Right lobe of liver (tissue), 6 donors: ENCODE results near the gene KCNK17. TPM values are rescaled to one million over a fixed set of nuclear protein-coding genes. Genes with fewer than 3 reads are reported as not detected.
"Not testable (repeated sequence)": the region's sequence is repeated elsewhere in the genome, so short reads cannot be mapped to it uniquely, and the experiment has no call there.

ENCODE experiments used
- ATAC-seq, 4 donors: fragments of 200-7000 bp; cut with Tn5 transposase; one replicate each; pipeline ENCODE4 v1.9.1; 2020; ENCODE audit warnings: mild to moderate bottlenecking in 4 of 4, moderate library complexity in 4 of 4
- DNase-seq, 3 donors: peaks; one replicate each; pipeline ENCODE4 v3.0.0-alpha.2; 2020
- H3K27ac ChIP-seq, 3 donors: fragments of 200-600 bp; one replicate each; pipeline ENCODE4 v1.8.0; 2022
- H3K27me3 ChIP-seq, 2 donors: fragments of 200-600 bp; one replicate each; pipeline ENCODE4 v1.8.0; 2022
- H3K36me3 ChIP-seq, 4 donors: fragments of 200-600 bp; sonication (generic) in 1 of 4; one replicate each; pipeline versions ENCODE4 v1.5.1 to v1.8.0; 2017 to 2022; ENCODE audit warnings: control low read depth in 1 of 4
- H3K4me1 ChIP-seq, 4 donors: fragments of 200-600 bp; sonication (generic) in 1 of 4; one replicate each; pipeline versions ENCODE4 v1.5.1 to v1.8.0; 2017 to 2022; ENCODE audit warnings: control low read depth in 1 of 4
- H3K4me3 ChIP-seq, 3 donors: fragments of 200-600 bp; one replicate each; pipeline ENCODE4 v1.8.0; 2022
- H3K9me3 ChIP-seq, 4 donors: fragments of 200-600 bp; sonication (generic) in 1 of 4; one replicate each; pipeline versions ENCODE4 v1.5.1 to v1.8.0; 2017 to 2022; ENCODE audit warnings: control low read depth in 1 of 4
- POLR2A ChIP-seq: fragments of 450-650 bp; IDR thresholded peaks from one replicate; pipeline ENCODE4 v1.6.1; 2017; ENCODE audit warnings: antibody characterized with exemption, mild to moderate bottlenecking
- WGBS: methylation state at CpG from one replicate; pipeline ENCODE4 v1.1.6; 2018; ENCODE audit warnings: low coverage, low lambda C conversion rate; ENCODE audit not compliant: insufficient coverage; ENCODE audit errors: missing lambda C conversion rate; 5-methylcytosine and 5-hydroxymethylcytosine counted together
- intact Hi-C, 2 donors: fragments of 100-400 bp; cut with DNase I; formaldehyde crosslinking; loops; one replicate each; pipeline versions ENCODE4 v1.11.2 to v1.14.1; 2022
- total RNA-seq, 6 experiments: library from RNA; depleted of rRNA in 2 of 6; stranded (reverse); fragments of >200 nt in 2 of 6; fragmentation: NEBNext Ultra II Directional in 3 of 6; extraction: Animal tissue kit (Norgen Biotek cat#: 25700) in 3 of 6; gene quantifications; one replicate each; pipeline versions ENCODE4 v1.1.0 to v1.2.4, GENCODE V29; 2016 to 2023
- TF ChIP-seq, protein P1 (sequence below), 4 donors: fragments of 200-600 bp in 3 of 4; fragments of 450-650 bp in 1 of 4; IDR thresholded peaks; one replicate each; pipeline versions ENCODE4 v1.5.1 to v1.8.0; 2016 to 2022; ENCODE audit warnings: antibody characterized with exemption in 4 of 4, mild to moderate bottlenecking in 2 of 4
- donor health status: DM: no; HTN: yes; CAD: no.
- donor health status: DM: no; HTN: no; CAD: no.
- donor health status: DM: no; HTN: no; CAD: no.
- donor health status: DM: no; HTN: yes; CAD: no.
- donor health status: DM: no; HTN: yes; CAD: no.

The KCNK17 gene
- total RNA-seq, 6 experiments from 2014 or later = 0.31 to 0.77 (median 0.39) TPM; not detected in 1

DNA sequence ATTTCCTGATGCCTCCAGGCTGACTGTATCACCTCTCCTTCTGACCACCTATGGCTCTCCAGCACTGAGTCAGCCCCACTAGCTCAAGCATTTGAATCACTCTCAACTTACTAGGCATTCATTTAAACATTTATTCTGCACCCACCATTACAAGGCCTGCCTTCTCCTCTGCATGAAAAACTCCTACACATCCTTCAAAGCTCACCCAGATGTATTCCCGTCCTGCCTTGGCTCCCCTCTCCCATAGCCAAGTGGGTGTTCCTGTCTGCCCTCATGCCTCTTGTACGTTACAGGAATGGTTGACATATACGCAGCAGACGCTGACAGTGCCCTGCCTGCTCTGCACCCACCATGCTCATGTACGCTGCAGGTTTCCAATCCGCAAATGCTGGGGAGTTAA, 21.6 kb downstream of the KCNK17 start:
- H3K4me3 ChIP-seq = no peak overlapping the region
- 78% methylated on average over 5 of the region's 6 CpGs for WGBS
- H3K36me3 ChIP-seq = no peaks in the 10 kb centered on the region
- H3K9me3 ChIP-seq = no peaks in the 10 kb centered on the region
- H3K27me3 ChIP-seq = no peaks in the 10 kb centered on the region
- H3K27ac ChIP-seq = no peak overlapping the region
- ATAC-seq (no peak), DNase-seq (no peak)
- intact Hi-C loops = no loop called here
- TF ChIP-seq POLR2A = no peak
- TF ChIP-seq, protein P1, sequence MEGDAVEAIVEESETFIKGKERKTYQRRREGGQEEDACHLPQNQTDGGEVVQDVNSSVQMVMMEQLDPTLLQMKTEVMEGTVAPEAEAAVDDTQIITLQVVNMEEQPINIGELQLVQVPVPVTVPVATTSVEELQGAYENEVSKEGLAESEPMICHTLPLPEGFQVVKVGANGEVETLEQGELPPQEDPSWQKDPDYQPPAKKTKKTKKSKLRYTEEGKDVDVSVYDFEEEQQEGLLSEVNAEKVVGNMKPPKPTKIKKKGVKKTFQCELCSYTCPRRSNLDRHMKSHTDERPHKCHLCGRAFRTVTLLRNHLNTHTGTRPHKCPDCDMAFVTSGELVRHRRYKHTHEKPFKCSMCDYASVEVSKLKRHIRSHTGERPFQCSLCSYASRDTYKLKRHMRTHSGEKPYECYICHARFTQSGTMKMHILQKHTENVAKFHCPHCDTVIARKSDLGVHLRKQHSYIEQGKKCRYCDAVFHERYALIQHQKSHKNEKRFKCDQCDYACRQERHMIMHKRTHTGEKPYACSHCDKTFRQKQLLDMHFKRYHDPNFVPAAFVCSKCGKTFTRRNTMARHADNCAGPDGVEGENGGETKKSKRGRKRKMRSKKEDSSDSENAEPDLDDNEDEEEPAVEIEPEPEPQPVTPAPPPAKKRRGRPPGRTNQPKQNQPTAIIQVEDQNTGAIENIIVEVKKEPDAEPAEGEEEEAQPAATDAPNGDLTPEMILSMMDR (IDR thresholded peaks at IDR 0.05) = no peak
- peaks cover 0 to 23% (median 11%) of the 10 kb centered on the region in 4 donors for H3K4me1 ChIP-seq

- TF ChIP-seq, protein P1 (IDR thresholded peaks at IDR 0.05) = no peak
- no peak for TF ChIP-seq POLR2A
- DNase-seq (no peak), ATAC-seq (no peak)
- Histone ChIP-seq H3K9me3 (no peaks in the 10 kb centered on the region), H3K27me3 (no peaks in the 10 kb centered on the region), H3K27ac (no peak overlapping the region), H3K4me1 (peaks cover 0 to 6% (median 0%) of the 10 kb centered on the region in 4 donors), H3K4me3 (no peak overlapping the region), H3K36me3 (no peaks in the 10 kb centered on the region)
- WGBS = 69% methylated on average over 2 of the region's 2 CpGs
- intact Hi-C loops = no loop called here
These were observed 24.7 kb downstream of the KCNK17 start for GRCh38 chr6:39289490-39289889.

GRCh38 chr6:39287601-39288000, 26.6 kb downstream of the KCNK17 start:
- Histone ChIP-seq H3K4me1 (peaks cover 0 to 7% (median 0%) of the 10 kb centered on the region in 4 donors), H3K27me3 (no peaks in the 10 kb centered on the region), H3K9me3 (no peaks in the 10 kb centered on the region), H3K27ac (no peak overlapping the region), H3K36me3 (no peaks in the 10 kb centered on the region), H3K4me3 (no peak overlapping the region)
- no peak for ATAC-seq
- intact Hi-C loops = no loop called here
- 89% methylated on average over 3 of the region's 3 CpGs for WGBS
- DNase-seq = no peak
- TF ChIP-seq, protein P1 (IDR thresholded peaks at IDR 0.05) = no peak
- TF ChIP-seq POLR2A = no peak

- intact Hi-C loops, ATAC-seq: not testable (repeated sequence)
- 82% methylated on average over 9 of the region's 10 CpGs for WGBS
These were observed 27.6 kb downstream of the KCNK17 start for GRCh38 chr6:39286596-39286995.

GRCh38 chr6:39282774-39283173, 31.4 kb downstream of the KCNK17 start:
- no peaks in the 10 kb centered on the region for H3K27me3 ChIP-seq
- ATAC-seq = no peak
- 71% methylated on average over 2 of the region's 2 CpGs for WGBS
- DNase-seq = no peak
- no peaks in the 10 kb centered on the region for H3K36me3 ChIP-seq
- peaks cover 0 to 46% (median 19%) of the 10 kb centered on the region in 4 donors for H3K4me1 ChIP-seq
- H3K27ac ChIP-seq = no peak overlapping the region
- intact Hi-C loops = no loop called here
- no peak overlapping the region for H3K4me3 ChIP-seq
- H3K9me3 ChIP-seq = no peaks in the 10 kb centered on the region
- TF ChIP-seq, protein P1 (IDR thresholded peaks at IDR 0.05) = no peak
- no peak for TF ChIP-seq POLR2A

More at GRCh38 chr6:39286596-39286995, 27.6 kb downstream of the KCNK17 start:
- H3K9me3 ChIP-seq, DNase-seq, H3K27me3 ChIP-seq, H3K4me3 ChIP-seq, H3K27ac ChIP-seq, H3K36me3 ChIP-seq: not testable (repeated sequence)
- peaks cover 0 to 17% (median 5%) of the 10 kb centered on the region in 4 donors for H3K4me1 ChIP-seq
